ENCODE data around the gene TNS3.

Gene TNS3

GRCh38 chr7:47329320-47329926, 252.5 kb downstream of the TNS3 start:
- Histone ChIP-seq H3K36me3 (replicated peaks; ENCODE audit: insufficient read depth, low read length) (peaks cover 18% of the 10 kb centered on the region; the same call in 1 of the 2 replicates), H3K27me3 (replicated peaks; ENCODE audit: insufficient read depth, low read length) (no peaks in the 10 kb centered on the region), H3F3A (ENCODE audit: insufficient read depth, low read length) (peaks cover 3% of the 10 kb centered on the region; the same call in 1 of the 2 replicates), H3K4me3 (ENCODE audit: low read length) (no peak overlapping the region), H3K9me2 (replicated peaks; ENCODE audit: insufficient read depth, low read length) (no peaks in the 10 kb centered on the region), H3K4me1 (ENCODE audit: low read length) (no peaks in the 10 kb centered on the region), H4K20me1 (ENCODE audit: insufficient read depth, low read length) (no peaks in the 10 kb centered on the region; the same call in 1 of the 2 replicates), H3K79me2 (ENCODE audit: low read length) (peaks cover 53% of the 10 kb centered on the region), H3K27ac (ENCODE audit: low read length) (no peak overlapping the region), H2AFZ (ENCODE audit: low read length) (no peak overlapping the region), H3K9me3 (replicated peaks; ENCODE audit: insufficient read depth, low read length) (no peaks in the 10 kb centered on the region), H3K4me2 (ENCODE audit: low read depth, low read length) (no peak overlapping the region), H3K9ac (ENCODE audit: low read length) (no peak overlapping the region)
- DNase-seq = no peak
- TF ChIP-seq EZH2 (optimal IDR thresholded peaks at IDR 0.05; ENCODE audit: low read depth, low read length) = no peak

DNA sequence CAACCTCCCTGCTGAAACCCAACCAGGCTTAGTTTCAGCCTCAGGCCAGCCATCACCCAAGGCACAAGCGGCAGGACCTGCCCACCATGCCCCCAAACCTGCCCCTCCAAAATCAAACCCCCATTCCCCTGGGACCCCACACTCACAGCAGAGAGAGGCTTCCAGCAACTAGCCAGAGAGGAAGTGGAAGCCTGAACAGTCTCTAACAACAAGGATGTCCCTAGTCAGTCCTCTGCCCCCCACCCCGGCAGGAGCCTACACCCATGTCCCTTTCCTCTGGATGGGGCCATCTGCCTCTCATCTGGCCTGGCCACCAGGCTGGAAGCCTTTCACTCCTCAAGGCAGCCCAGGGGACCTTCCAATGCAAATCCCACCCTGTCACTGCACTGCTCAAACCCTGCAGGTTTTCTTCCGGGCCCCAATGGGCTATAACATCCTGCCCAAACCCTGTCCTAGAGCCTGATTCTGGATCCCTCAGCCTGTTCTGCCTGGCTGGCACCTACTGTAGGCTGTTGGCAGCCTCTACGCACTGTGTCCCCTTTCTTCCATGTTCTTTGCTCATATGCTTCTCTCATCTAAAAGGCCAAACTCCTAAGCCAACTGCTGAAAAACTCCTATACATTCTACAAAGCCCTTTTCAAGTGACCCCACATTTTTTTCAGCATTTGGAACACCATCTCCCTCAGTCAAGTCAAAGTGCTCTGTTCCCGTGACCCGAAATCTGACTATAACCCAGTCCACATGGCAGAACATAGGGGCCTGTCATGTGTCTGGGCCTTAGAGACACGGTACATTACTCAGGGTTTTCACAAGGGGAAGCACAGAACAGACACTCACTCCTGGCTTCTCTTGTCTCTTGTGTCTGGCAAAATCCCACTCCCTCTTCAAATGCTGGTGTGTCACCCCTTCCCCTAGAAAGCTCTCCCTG, 253.3 kb downstream of the TNS3 start:
- Histone ChIP-seq H3K4me3 (ENCODE audit: low read length) (no peak overlapping the region), H3K9me3 (replicated peaks; ENCODE audit: insufficient read depth, low read length) (no peaks in the 10 kb centered on the region), H3K4me2 (ENCODE audit: low read depth, low read length) (no peak overlapping the region), H3K36me3 (replicated peaks; ENCODE audit: insufficient read depth, low read length) (peaks cover 18% of the 10 kb centered on the region; the same call in 1 of the 2 replicates), H2AFZ (ENCODE audit: low read length) (no peak overlapping the region), H3K27me3 (replicated peaks; ENCODE audit: insufficient read depth, low read length) (no peaks in the 10 kb centered on the region), H3K79me2 (ENCODE audit: low read length) (peaks cover 51% of the 10 kb centered on the region), H3K4me1 (ENCODE audit: low read length) (no peaks in the 10 kb centered on the region), H4K20me1 (ENCODE audit: insufficient read depth, low read length) (no peaks in the 10 kb centered on the region; the same call in 1 of the 2 replicates), H3K9ac (ENCODE audit: low read length) (no peak overlapping the region), H3F3A (ENCODE audit: insufficient read depth, low read length) (peaks cover 3% of the 10 kb centered on the region; the same call in 1 of the 2 replicates), H3K27ac (ENCODE audit: low read length) (no peak overlapping the region), H3K9me2 (replicated peaks; ENCODE audit: insufficient read depth, low read length) (no peaks in the 10 kb centered on the region)
- no peak for DNase-seq
- TF ChIP-seq CTCF (IDR thresholded peaks at IDR 0.05; ENCODE audit: low read length) (no peak), EZH2phosphoT487 (IDR thresholded peaks at IDR 0.05; ENCODE audit: low read length) (no peak), EZH2 (optimal IDR thresholded peaks at IDR 0.05; ENCODE audit: low read depth, low read length) (no peak)

DNA sequence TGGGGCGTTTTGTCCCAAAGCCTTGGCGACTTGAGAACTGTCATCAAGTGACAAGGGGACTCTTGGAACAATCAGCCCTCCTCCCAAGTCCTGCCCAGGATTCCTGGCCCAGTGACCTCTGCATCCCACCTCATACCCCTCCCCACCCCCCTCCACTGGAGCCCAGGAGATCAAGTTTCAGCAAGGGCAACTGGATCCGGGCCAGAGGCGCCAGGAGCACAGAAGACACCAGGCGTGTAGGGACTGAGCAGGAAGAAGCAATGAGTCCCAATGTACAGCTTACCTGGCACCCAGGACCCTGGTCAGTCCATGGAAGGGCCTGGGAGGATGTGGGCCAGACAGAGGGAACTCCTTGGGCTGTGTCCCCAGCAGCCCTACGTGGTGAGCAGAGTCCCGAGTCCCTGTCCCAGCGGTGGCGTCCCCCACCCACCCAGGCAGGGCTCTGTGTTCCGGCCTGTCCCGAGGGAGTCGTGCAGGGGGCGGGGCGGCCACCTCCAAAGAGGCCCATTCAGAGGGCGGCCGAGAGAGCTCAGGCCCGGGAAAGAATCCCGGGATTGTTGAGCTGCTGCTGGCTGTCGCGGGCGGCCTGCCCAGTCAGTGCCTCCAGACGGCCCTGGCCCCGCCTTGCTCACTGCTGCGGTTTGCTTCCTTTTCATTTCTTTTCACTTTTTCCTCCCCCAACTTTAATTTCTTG, 254.1 kb downstream of the TNS3 start:
- H4K20me1 ChIP-seq (ENCODE audit: insufficient read depth, low read length) = no peaks in the 10 kb centered on the region; the same call in 1 of the 2 replicates
- no peaks in the 10 kb centered on the region for H3K4me1 ChIP-seq (ENCODE audit: low read length)
- H3K27ac ChIP-seq (ENCODE audit: low read length) = no peak overlapping the region
- peaks cover 21% of the 10 kb centered on the region; the same call in 1 of the 2 replicates for H3K36me3 ChIP-seq (replicated peaks; ENCODE audit: insufficient read depth, low read length)
- H3F3A ChIP-seq (ENCODE audit: insufficient read depth, low read length) = peaks cover 3% of the 10 kb centered on the region; the same call in 1 of the 2 replicates
- H3K27me3 ChIP-seq (replicated peaks; ENCODE audit: insufficient read depth, low read length) = no peaks in the 10 kb centered on the region
- peaks cover 49% of the 10 kb centered on the region for H3K79me2 ChIP-seq (ENCODE audit: low read length)
- DNase-seq = no peak
- no peak overlapping the region for H3K4me2 ChIP-seq (ENCODE audit: low read depth, low read length)
- H3K9me2 ChIP-seq (replicated peaks; ENCODE audit: insufficient read depth, low read length) = no peaks in the 10 kb centered on the region
- TF ChIP-seq EZH2phosphoT487 (IDR thresholded peaks at IDR 0.05; ENCODE audit: low read length) (no peak), CTCF (IDR thresholded peaks at IDR 0.05; ENCODE audit: low read length) (no peak), EZH2 (optimal IDR thresholded peaks at IDR 0.05; ENCODE audit: low read depth, low read length) (no peak)
- no peak overlapping the region for H2AFZ ChIP-seq (ENCODE audit: low read length)
- no peaks in the 10 kb centered on the region for H3K9me3 ChIP-seq (replicated peaks; ENCODE audit: insufficient read depth, low read length)
- no peak overlapping the region for H3K4me3 ChIP-seq (ENCODE audit: low read length)
- no peak overlapping the region for H3K9ac ChIP-seq (ENCODE audit: low read length)
